ENCODE results near the gene ATP6V1F. TPM values are rescaled to one million over a fixed set of nuclear protein-coding genes. Genes with fewer than 3 reads are reported as not detected.
A peak's percentile ranks its signal among the peaks of the same experiment; 100 is the strongest.

Gene ATP6V1F
- total and polyA plus RNA-seq, 2 experiments from 2014 or later, result 96.5 to 243 TPM

DNA sequence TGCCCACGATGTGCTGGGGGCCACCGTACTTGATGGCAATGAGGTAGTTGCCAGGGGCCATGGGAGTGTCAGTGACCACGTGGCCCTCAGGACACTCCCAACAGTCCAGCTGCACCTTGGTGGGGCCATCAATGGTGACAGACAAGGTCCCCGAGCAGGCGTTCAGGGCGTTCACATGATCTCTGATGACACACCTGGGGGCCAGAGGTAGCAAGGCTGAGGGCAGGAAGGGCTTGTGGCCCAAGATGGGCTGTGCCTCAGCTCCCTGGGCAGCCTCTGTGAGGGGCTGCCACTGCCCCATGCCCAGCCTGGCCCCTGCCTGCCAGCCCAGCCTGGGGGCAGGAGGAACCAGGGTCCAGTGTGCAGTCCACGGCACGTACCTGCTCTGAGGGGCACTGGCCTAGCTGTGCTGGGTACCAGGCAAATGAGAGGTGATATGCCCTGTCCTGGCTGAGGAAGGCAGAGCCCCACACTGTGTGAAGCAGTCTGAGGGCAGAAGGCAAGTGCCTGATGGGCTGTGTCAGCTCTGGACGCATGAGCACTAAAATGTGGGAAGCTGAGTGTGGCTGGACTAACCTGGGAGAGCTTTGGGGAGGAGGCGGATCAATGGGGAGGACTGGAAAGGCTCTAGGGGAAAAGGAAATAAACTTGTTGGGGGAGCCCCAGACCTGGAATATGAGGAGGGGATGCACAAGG, 51.4 kb downstream of the ATP6V1F start:
- Histone ChIP-seq H3K4me3 (no peak overlapping the region), H3K27ac (no peak overlapping the region)
- 56% methylated on average over 8 to 10 of the region's 10 CpGs for WGBS, 2 experiments (ENCODE audit: low coverage in 1 of 2, low lambda C conversion rate in 2 of 2, missing lambda C conversion rate in 2 of 2)

DNA sequence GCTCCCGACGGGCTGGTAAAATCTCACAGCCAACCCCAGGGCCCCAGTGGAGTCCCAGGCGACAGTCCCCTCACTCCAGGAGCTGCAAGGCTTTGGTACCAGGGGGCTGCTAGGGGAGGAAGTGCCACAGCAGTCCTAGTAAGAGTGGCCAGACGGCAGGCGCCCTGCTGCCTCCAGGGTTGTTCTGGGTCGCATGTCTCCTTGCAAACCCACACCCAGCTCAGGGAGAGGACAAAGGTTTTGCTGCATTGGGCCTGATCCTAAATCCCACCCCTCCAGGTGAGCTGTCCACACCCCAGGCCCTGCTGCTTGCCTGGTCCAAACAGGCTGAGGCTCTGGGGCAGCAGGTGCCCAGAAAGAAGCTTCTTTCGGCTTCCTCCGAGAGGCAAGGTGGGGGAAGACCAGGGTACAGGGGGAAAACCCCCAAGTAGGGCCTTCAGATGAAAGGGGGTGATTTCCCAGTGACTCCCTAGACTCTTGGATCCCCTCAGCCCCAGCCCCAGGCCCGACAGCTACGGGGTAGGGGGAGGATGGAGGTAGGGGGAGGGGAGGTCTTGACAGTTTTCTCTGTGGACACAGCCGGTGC, 52.0 kb downstream of the ATP6V1F start:
- Histone ChIP-seq H3K27me3 (replicated peaks; ENCODE audit: insufficient read depth) (peaks cover 60% of the 10 kb centered on the region), H3K4me3 (no peak overlapping the region), H3K9me3 (ENCODE audit: low read depth) (no peaks in the 10 kb centered on the region), H3K4me2 (ENCODE audit: unreplicated experiment) (no peak overlapping the region), H3K4me1 (ENCODE audit: insufficient read depth) (no peaks in the 10 kb centered on the region), H3K9ac (no peak overlapping the region), H2AFZ (no peak overlapping the region), H3K36me3 (ENCODE audit: low read depth) (no peaks in the 10 kb centered on the region), H3K79me2 (ENCODE audit: insufficient read depth) (no peaks in the 10 kb centered on the region), H3F3A (ENCODE audit: insufficient read depth) (no peaks in the 10 kb centered on the region), H4K20me1 (ENCODE audit: insufficient read depth) (no peaks in the 10 kb centered on the region), H3K9me2 (ENCODE audit: insufficient read depth) (no peaks in the 10 kb centered on the region), H3K27ac (no peak overlapping the region)
- TF ChIP-seq EZH2phosphoT487 (IDR thresholded peaks at IDR 0.05; ENCODE audit: insufficient read depth, low read depth) (no peak), EZH2 (IDR thresholded peaks at IDR 0.05; ENCODE audit: insufficient read depth, poor library complexity, severe bottlenecking) (peak; percentile 52)
- 29 to 36% methylated on average over 7 to 11 of the region's 11 CpGs for WGBS, 2 experiments (ENCODE audit: low coverage in 1 of 2, low lambda C conversion rate in 2 of 2, missing lambda C conversion rate in 2 of 2)
- in situ Hi-C loops (cut with MboI), result no loop called here
- no peak for DNase-seq

More for the DNA sequence above, 51.4 kb downstream of the ATP6V1F start:
- in situ Hi-C loops (cut with MboI), result no loop called here
- no peaks in the 10 kb centered on the region for H3F3A ChIP-seq (ENCODE audit: insufficient read depth)
- no peaks in the 10 kb centered on the region for H4K20me1 ChIP-seq (ENCODE audit: insufficient read depth)
- peaks cover 62% of the 10 kb centered on the region for H3K27me3 ChIP-seq (replicated peaks; ENCODE audit: insufficient read depth)
- H3K9ac ChIP-seq, result no peak overlapping the region
- no peaks in the 10 kb centered on the region for H3K79me2 ChIP-seq (ENCODE audit: insufficient read depth)
- H3K9me2 ChIP-seq (ENCODE audit: insufficient read depth), result no peaks in the 10 kb centered on the region
- TF ChIP-seq EZH2 (IDR thresholded peaks at IDR 0.05; ENCODE audit: insufficient read depth, poor library complexity, severe bottlenecking) (no peak), EZH2phosphoT487 (IDR thresholded peaks at IDR 0.05; ENCODE audit: insufficient read depth, low read depth) (no peak)
- DNase-seq, result no peak
- no peak overlapping the region for H2AFZ ChIP-seq
- H3K36me3 ChIP-seq (ENCODE audit: low read depth), result no peaks in the 10 kb centered on the region
- H3K4me2 ChIP-seq (ENCODE audit: unreplicated experiment), result no peak overlapping the region
- no peaks in the 10 kb centered on the region for H3K9me3 ChIP-seq (ENCODE audit: low read depth)
- H3K4me1 ChIP-seq (ENCODE audit: insufficient read depth), result no peaks in the 10 kb centered on the region

DNA sequence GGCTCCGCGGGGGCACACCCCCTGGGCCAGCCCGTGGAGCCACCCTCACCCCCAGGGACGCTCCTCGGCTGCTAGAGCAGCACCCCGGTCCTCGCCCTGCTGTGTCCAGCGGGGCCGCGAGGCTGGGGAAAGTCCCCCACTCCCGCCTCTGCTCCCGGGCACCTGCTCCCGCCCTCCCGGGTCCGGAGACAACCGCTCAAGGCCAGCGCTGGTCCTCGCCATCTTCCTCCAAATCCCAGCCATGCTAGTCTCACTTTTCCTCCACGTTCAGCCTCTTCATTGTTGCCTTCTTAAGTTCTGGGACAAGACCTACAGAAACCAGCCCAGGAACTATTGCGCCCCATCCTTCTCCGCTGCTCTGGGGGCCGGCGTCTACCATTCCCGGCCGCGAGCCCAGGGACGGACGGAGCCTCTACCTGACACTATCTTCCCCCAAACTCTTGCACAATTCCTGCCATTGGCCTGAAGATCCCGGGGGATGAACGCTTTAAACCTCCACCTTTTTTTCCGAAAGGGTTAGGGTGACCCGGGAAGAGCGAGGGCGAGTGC, 52.7 kb downstream of the ATP6V1F start:
- H3K9me2 ChIP-seq (ENCODE audit: insufficient read depth), result no peaks in the 10 kb centered on the region
- WGBS, 2 experiments (ENCODE audit: low coverage in 1 of 2, low lambda C conversion rate in 2 of 2, missing lambda C conversion rate in 2 of 2), result 4 to 6% methylated on average over 21 to 33 of the region's 34 CpGs
- H3K4me1 ChIP-seq (ENCODE audit: insufficient read depth), result no peaks in the 10 kb centered on the region
- H3K9me3 ChIP-seq (ENCODE audit: low read depth), result no peaks in the 10 kb centered on the region
- no peak overlapping the region for H3K4me2 ChIP-seq (ENCODE audit: unreplicated experiment)
- no peaks in the 10 kb centered on the region for H3F3A ChIP-seq (ENCODE audit: insufficient read depth)
- H3K27me3 ChIP-seq (replicated peaks; ENCODE audit: insufficient read depth), result peaks cover 58% of the 10 kb centered on the region
- H3K9ac ChIP-seq, result no peak overlapping the region
- no peak for DNase-seq
- in situ Hi-C loops (cut with MboI), result no loop called here
- H4K20me1 ChIP-seq (ENCODE audit: insufficient read depth), result no peaks in the 10 kb centered on the region
- H3K79me2 ChIP-seq (ENCODE audit: insufficient read depth), result no peaks in the 10 kb centered on the region
- H3K4me3 ChIP-seq, result no peak overlapping the region
- TF ChIP-seq EZH2 (IDR thresholded peaks at IDR 0.05; ENCODE audit: insufficient read depth, poor library complexity, severe bottlenecking), result peak; percentile 88
- 0 out of 2 replicates have a peak, but pooled peaks have one; percentile 63 for TF ChIP-seq EZH2phosphoT487 (IDR thresholded peaks at IDR 0.05; ENCODE audit: insufficient read depth, low read depth)
- no peak overlapping the region; the same call in 1 of the 2 replicates for H2AFZ ChIP-seq
- H3K36me3 ChIP-seq (ENCODE audit: low read depth), result no peaks in the 10 kb centered on the region
- no peak overlapping the region for H3K27ac ChIP-seq

Other genes starting within 250 kb of the ATP6V1F start
- 0.43 and 0.89 TPM in 2 replicates for gene GARIN1A, start 190.6 kb upstream of the ATP6V1F start, total RNA-seq (2014; rRNA removed; shearing (Covaris generic))
- gene GARIN1A, start 190.6 kb upstream of the ATP6V1F start, polyA plus RNA-seq (2016; fragmentation: Nextera tagmentation; extraction: Ambion mirVana), result 0.28 and 0.42 TPM in 2 replicates
- 1,466 and 1,589 TPM in 2 replicates for gene CALU, start 123.5 kb upstream of the ATP6V1F start, total RNA-seq (2014; rRNA removed; shearing (Covaris generic))
- gene CALU, start 123.5 kb upstream of the ATP6V1F start, polyA plus RNA-seq (2016; fragmentation: Nextera tagmentation; extraction: Ambion mirVana), result 1,706 and 1,740 TPM in 2 replicates
- gene OPN1SW, start 87.1 kb upstream of the ATP6V1F start, total RNA-seq (2014; rRNA removed; shearing (Covaris generic)), result not detected in 2 replicates
- 2.2 and 2.6 TPM in 2 replicates for gene OPN1SW, start 87.1 kb upstream of the ATP6V1F start, polyA plus RNA-seq (2016; fragmentation: Nextera tagmentation; extraction: Ambion mirVana)
- gene CCDC136, start 70.9 kb upstream of the ATP6V1F start, total RNA-seq (2014; rRNA removed; shearing (Covaris generic)), result 3.1 and 3.8 TPM in 2 replicates
- 2.8 and 3.9 TPM in 2 replicates for gene CCDC136, start 70.9 kb upstream of the ATP6V1F start, polyA plus RNA-seq (2016; fragmentation: Nextera tagmentation; extraction: Ambion mirVana)
- gene FLNC, start 32.5 kb upstream of the ATP6V1F start, total RNA-seq (2014; rRNA removed; shearing (Covaris generic)), result 304 and 353 TPM in 2 replicates
- gene FLNC, start 32.5 kb upstream of the ATP6V1F start, polyA plus RNA-seq (2016; fragmentation: Nextera tagmentation; extraction: Ambion mirVana), result 74.0 and 75.1 TPM in 2 replicates
- not detected in 2 replicates for gene KCP, start 47.9 kb downstream of the ATP6V1F start, total RNA-seq (2014; rRNA removed; shearing (Covaris generic))
- gene KCP, start 47.9 kb downstream of the ATP6V1F start, polyA plus RNA-seq (2016; fragmentation: Nextera tagmentation; extraction: Ambion mirVana), result 0.10 TPM in 2 replicates
- gene IRF5, start 75.1 kb downstream of the ATP6V1F start, total RNA-seq (2014; rRNA removed; shearing (Covaris generic)), result under 0.01 and 1.6 TPM in 2 replicates
- gene IRF5, start 75.1 kb downstream of the ATP6V1F start, polyA plus RNA-seq (2016; fragmentation: Nextera tagmentation; extraction: Ambion mirVana), result 0.14 and 0.16 TPM in 2 replicates
- 41.9 and 47.2 TPM in 2 replicates for gene TNPO3, start 192.3 kb downstream of the ATP6V1F start, total RNA-seq (2014; rRNA removed; shearing (Covaris generic))
- gene TNPO3, start 192.3 kb downstream of the ATP6V1F start, polyA plus RNA-seq (2016; fragmentation: Nextera tagmentation; extraction: Ambion mirVana), result 31.6 and 34.2 TPM in 2 replicates

Measured in GM23248 (cell line).